HepG2 (cell line): ENCODE results near the gene KCNB1. TPM values are rescaled to one million over a fixed set of nuclear protein-coding genes. Genes with fewer than 3 reads are reported as not detected.

Experiments
- ATAC-seq: fragments of 200-7000 bp; cut with Tn5 transposase; 3 replicates; pipeline ENCODE4 v1.9.1; 2020; ENCODE audit warnings: mild to moderate bottlenecking, moderate library complexity
- BruUV-seq: library from RNA; stranded (reverse); fragments of 400-500 nt; replicated peaks from 2 replicates; lab custom pipeline; 2021; lab: Mats Ljungman, UMichigan
- CTCF ChIA-PET: fragments of 300-600 bp; formaldehyde crosslinking; extraction: SDS; loops from one replicate; lab custom pipeline; 2021; ENCODE audit warnings: low total read pairs, inconsistent platforms, low intra/inter-chr PET ratio; lab: Yijun Ruan, JAX
- POLR2A ChIA-PET: fragments of 350-600 bp; sonication (Branson Sonifier 250); formaldehyde crosslinking; loops from one replicate; lab custom pipeline; 2020; ENCODE audit warnings: antibody characterized with exemption, inconsistent platforms; lab: Yijun Ruan, JAX
- DNase-seq: peaks from one replicate; pipeline ENCODE4 v3.0.0-alpha.2; 2015; ENCODE audit warnings: low spot score
- FAIRE-seq: peaks from 3 replicates; lab custom pipeline; 2011; peaks lifted over from hg19 to GRCh38; lab: Jason Lieb, UNC
- H2AFZ ChIP-seq: one replicate; pipeline ENCODE4 v1.6.1; 2011; ENCODE audit warnings: low read length, inconsistent platforms
- H3K27ac ChIP-seq: fragments of 300-600 bp; 3 replicates; pipeline ENCODE4 v1.8.0; 2011; ENCODE audit warnings: mixed run types, mild to moderate bottlenecking, mixed read lengths, low read length, inconsistent platforms; ENCODE audit not compliant: insufficient read depth; ENCODE audit errors: extremely low read length
- H3K27me3 ChIP-seq, 2 experiments: fragments of 200-600 bp in 1 of 2; 2 replicates in 1 of 2; 3 replicates in 1 of 2; pipeline versions ENCODE4 v1.6.0 to v1.8.0; 2011; ENCODE audit warnings: low read length in 2 of 2, mild to moderate bottlenecking in 2 of 2, moderate library complexity in 2 of 2, inconsistent platforms in 1 of 2; ENCODE audit not compliant: insufficient read depth in 2 of 2, control insufficient read depth in 1 of 2
- H3K36me3 ChIP-seq, 2 experiments: fragments of 200-600 bp in 1 of 2; replicated peaks in 1 of 2; 2 replicates in 1 of 2; 3 replicates in 1 of 2; pipeline versions ENCODE4 v1.5.1 to v1.8.0; 2011; ENCODE audit warnings: low read length in 2 of 2, inconsistent platforms in 1 of 2; ENCODE audit not compliant: insufficient read depth in 2 of 2, control insufficient read depth in 1 of 2
- H3K4me1 ChIP-seq: 2 replicates; pipeline ENCODE4 v1.5.1; 2012; ENCODE audit warnings: low read length, inconsistent platforms; ENCODE audit not compliant: insufficient read depth
- H3K4me2 ChIP-seq: 2 replicates; pipeline ENCODE4 v1.6.0; 2011; ENCODE audit warnings: low read depth, low read length, inconsistent platforms
- H3K4me3 ChIP-seq, 3 experiments: fragments of 200-600 bp in 1 of 3; sonication (generic), shearing (Covaris generic) in 1 of 3; replicated peaks in 1 of 3; 2 replicates each; pipeline ENCODE4 v1.5.1; 2011 to 2016; ENCODE audit warnings: low read length in 3 of 3, inconsistent platforms in 2 of 3, low read depth in 2 of 3, mild to moderate bottlenecking in 2 of 3, control low read depth in 1 of 3, mixed read lengths in 1 of 3; ENCODE audit not compliant: insufficient read depth in 1 of 3
- H3K79me2 ChIP-seq: one replicate; pipeline ENCODE4 v1.6.1; 2011; ENCODE audit warnings: low read length, inconsistent platforms; ENCODE audit not compliant: insufficient read depth
- H3K9ac ChIP-seq: 2 replicates; pipeline ENCODE4 v1.6.0; 2011; ENCODE audit warnings: mild to moderate bottlenecking, low read depth, low read length, inconsistent platforms; ENCODE audit not compliant: insufficient read depth
- H3K9me3 ChIP-seq: 2 replicates; pipeline ENCODE4 v1.5.1; 2012; ENCODE audit warnings: mild to moderate bottlenecking, low read length
- H4K20me1 ChIP-seq: 2 replicates; pipeline ENCODE4 v1.6.0; 2011; ENCODE audit warnings: inconsistent platforms, mild to moderate bottlenecking, low read length, moderate library complexity; ENCODE audit not compliant: insufficient read depth
- DDIT3 ChIP-seq: sonication (generic); formaldehyde crosslinking; IDR thresholded peaks from 2 replicates; pipeline ENCODE4 v1.4.0; 2020; ENCODE audit warnings: mild to moderate bottlenecking, missing genetic modification reagents
- GATAD2A ChIP-seq: IDR thresholded peaks from 2 replicates; pipeline ENCODE4 v1.6.1; 2016
- IRF1 ChIP-seq: sonication (generic); formaldehyde crosslinking; IDR thresholded peaks from 2 replicates; pipeline ENCODE4 v1.4.0; 2020; ENCODE audit warnings: low read depth, mild to moderate bottlenecking, missing genetic modification reagents
- ISX ChIP-seq: sonication (generic); formaldehyde crosslinking; conservative IDR thresholded peaks from 2 replicates; pipeline ENCODE4 v1.5.0; 2020; ENCODE audit warnings: missing genetic modification reagents
- JUND ChIP-seq: sonication (generic); formaldehyde crosslinking; IDR thresholded peaks from 2 replicates; pipeline ENCODE4 v1.8.0; 2022; ENCODE audit warnings: mild to moderate bottlenecking, missing genetic modification reagents
- KAT7 ChIP-seq: IDR thresholded peaks from 2 replicates; pipeline ENCODE4 v1.6.1; 2018; ENCODE audit warnings: borderline replicate concordance, missing compliant biosample characterization
- MAFF ChIP-seq: IDR thresholded peaks from 2 replicates; pipeline ENCODE4 v1.6.1; 2011; ENCODE audit warnings: low read depth, low read length, improper control_type of control experiment
- MED8 ChIP-seq: sonication (generic); formaldehyde crosslinking; IDR thresholded peaks from 2 replicates; pipeline ENCODE4 v1.8.1; 2023; ENCODE audit warnings: mild to moderate bottlenecking, missing genetic modification reagents; ENCODE audit not compliant: insufficient replicate concordance
- NBN ChIP-seq: fragments of 450-650 bp; conservative IDR thresholded peaks from 2 replicates; pipeline ENCODE4 v1.6.1; 2017
- NFE2L1 ChIP-seq: sonication (generic); formaldehyde crosslinking; IDR thresholded peaks from 2 replicates; pipeline ENCODE4 v1.4.0; 2020; ENCODE audit warnings: missing genetic modification reagents, mild to moderate bottlenecking, borderline replicate concordance
- PTBP1 ChIP-seq: fragments of 200-400 bp; formaldehyde crosslinking; IDR thresholded peaks from 2 replicates; pipeline ENCODE4 v1.6.1; 2018; ENCODE audit warnings: low read length, low read depth; ENCODE audit not compliant: poor library complexity, severe bottlenecking
- ZKSCAN1 ChIP-seq: fragments of 150-350 bp; IDR thresholded peaks from 2 replicates; pipeline ENCODE4 v1.6.1; 2014; ENCODE audit warnings: low read length
- ZNF136 ChIP-seq: sonication (generic); formaldehyde crosslinking; IDR thresholded peaks from 2 replicates; pipeline ENCODE4 v1.8.1; 2022; ENCODE audit warnings: low read depth, mild to moderate bottlenecking, moderate library complexity, missing genetic modification reagents
- ZNF563 ChIP-seq: sonication (generic); formaldehyde crosslinking; IDR thresholded peaks from 2 replicates; pipeline ENCODE4 v1.8.0; 2022; ENCODE audit warnings: mild to moderate bottlenecking, moderate library complexity, missing genetic modification reagents
- ZNF652 ChIP-seq: IDR thresholded peaks from 2 replicates; pipeline ENCODE4 v1.6.1; 2016; ENCODE audit warnings: low read depth, borderline replicate concordance
- ZNF772 ChIP-seq: sonication (generic); formaldehyde crosslinking; IDR thresholded peaks from 2 replicates; pipeline ENCODE4 v1.5.0; 2020; ENCODE audit warnings: mild to moderate bottlenecking, missing genetic modification reagents
- ZNF790 ChIP-seq: sonication (generic); formaldehyde crosslinking; IDR thresholded peaks from 2 replicates; pipeline ENCODE4 v1.8.0; 2022; ENCODE audit warnings: missing genetic modification reagents, mild to moderate bottlenecking, borderline replicate concordance
- WGBS: methylation state at CpG from one replicate; pipeline ENCODE4 v1.1.6; 2017; ENCODE audit warnings: low lambda C conversion rate; 5-methylcytosine and 5-hydroxymethylcytosine counted together
- in situ Hi-C: cut with HindIII; loops from 2 replicates; pipeline ENCODE4 v1.10.0; 2017; ENCODE audit warnings: low pct_unique_long_range_greater_than_20kb; ENCODE audit not compliant: extremely low pct_ligation_motif_present
- intact Hi-C: fragments of 100-400 bp; cut with micrococcal nuclease; formaldehyde crosslinking; loops from one replicate; pipeline ENCODE4 v1.10.0; 2022; ENCODE audit not compliant: unreplicated experiment
- polyA plus RNA-seq, 8 experiments: library from polyadenylated mRNA; depleted of rRNA in 3 of 8; stranded (reverse) in 7 of 8; unstranded in 1 of 8; fragments of >200 nt; fragmentation: Illumina TruSeq in 4 of 8; extraction: Trizol in 4 of 8; gene quantifications; 2 replicates each; pipeline versions ENCODE4 v1.2.1 to v1.2.3, GENCODE V29; 2011 to 2016; ENCODE audit warnings: low read depth in 4 of 8, missing spikeins in 1 of 8, mixed read lengths in 1 of 8; ENCODE audit not compliant: insufficient read depth in 1 of 8
- total RNA-seq, 5 experiments: library from RNA; depleted of rRNA; stranded (reverse); fragments of >200 nt; fragmentation: Illumina TruSeq; extraction: Trizol; gene quantifications; 2 replicates each; pipeline ENCODE4 v1.2.3, GENCODE V29; 2016; ENCODE audit warnings: low read depth in 1 of 5
- TF ChIP-seq, protein P1 (sequence below): sonication (generic); formaldehyde crosslinking; IDR thresholded peaks from 2 replicates; pipeline ENCODE4 v1.4.0; 2020; ENCODE audit warnings: missing genetic modification reagents, borderline replicate concordance

KCNB1 gene
- total and polyA plus RNA-seq, 2 of the 13 experiments (the other 11 are each of a cell fraction or from before 2014, with no cell fraction given), result 0.02 TPM; not detected in 1

- Histone ChIP-seq H3K4me2 (no peak overlapping the region), H3K9ac (no peak overlapping the region), H3K4me1 (no peaks in the 10 kb centered on the region), H4K20me1 (no peaks in the 10 kb centered on the region), H3K27me3 (peaks cover 12 to 35% of the 10 kb centered on the region in 2 experiments; a peak in 3 of 5 replicates), H3K9me3 (no peaks in the 10 kb centered on the region), H3K79me2 (no peaks in the 10 kb centered on the region), H3K4me3 (no peak overlapping the region), H3K27ac (no peak overlapping the region), H3K36me3 (no peaks in the 10 kb centered on the region), H2AFZ (no peak overlapping the region)
- ChIA-PET POLR2A (no interaction called here), CTCF (no interaction called here)
- ATAC-seq, result no peak
- intact Hi-C loops, result no loop called here
- WGBS, result 29% methylated on average over 5 of the region's 5 CpGs
- in situ Hi-C loops, result no loop called here
- TF ChIP-seq IRF1 (CRISPR knock-in tag), result no peak
- no peak for TF ChIP-seq ISX (CRISPR knock-in tag)
- TF ChIP-seq ZKSCAN1, result no peak
- no peak for TF ChIP-seq MAFF
- TF ChIP-seq MED8 (CRISPR knock-in tag), result no peak
- no peak for DNase-seq
- BruUV-seq, result no TSS peak
- no peak for FAIRE-seq
Observed at GRCh38 chr20:49405696-49406095, 76.8 kb downstream of the KCNB1 start.

- Histone ChIP-seq H3K4me1 (no peaks in the 10 kb centered on the region), H3K27me3 (peaks cover 12 to 32% of the 10 kb centered on the region in 2 experiments; a peak in 3 of 5 replicates), H4K20me1 (no peaks in the 10 kb centered on the region), H3K36me3 (no peaks in the 10 kb centered on the region), H3K27ac (no peak overlapping the region), H3K9ac (no peak overlapping the region), H3K9me3 (no peaks in the 10 kb centered on the region), H3K4me2 (no peak overlapping the region), H3K79me2 (no peaks in the 10 kb centered on the region), H3K4me3 (no peak overlapping the region), H2AFZ (no peak overlapping the region)
- no peak for ATAC-seq
- CTCF ChIA-PET, result no interaction called here
- DNase-seq, result no peak
- intact Hi-C loops (no loop called here), in situ Hi-C loops (no loop called here)
- POLR2A ChIA-PET, result no interaction called here
- no TSS peak for BruUV-seq
- WGBS, result 8% methylated on average over 8 of the region's 8 CpGs
- no peak for FAIRE-seq
- TF ChIP-seq ZNF772, result no peak
- TF ChIP-seq KAT7 (CRISPR knock-in tag), result no peak
- no peak for TF ChIP-seq ZNF563 (CRISPR knock-in tag)
- TF ChIP-seq ZNF136 (CRISPR knock-in tag), result no peak
- no peak for TF ChIP-seq PTBP1
- no peak for TF ChIP-seq NBN
- TF ChIP-seq, protein P1, sequence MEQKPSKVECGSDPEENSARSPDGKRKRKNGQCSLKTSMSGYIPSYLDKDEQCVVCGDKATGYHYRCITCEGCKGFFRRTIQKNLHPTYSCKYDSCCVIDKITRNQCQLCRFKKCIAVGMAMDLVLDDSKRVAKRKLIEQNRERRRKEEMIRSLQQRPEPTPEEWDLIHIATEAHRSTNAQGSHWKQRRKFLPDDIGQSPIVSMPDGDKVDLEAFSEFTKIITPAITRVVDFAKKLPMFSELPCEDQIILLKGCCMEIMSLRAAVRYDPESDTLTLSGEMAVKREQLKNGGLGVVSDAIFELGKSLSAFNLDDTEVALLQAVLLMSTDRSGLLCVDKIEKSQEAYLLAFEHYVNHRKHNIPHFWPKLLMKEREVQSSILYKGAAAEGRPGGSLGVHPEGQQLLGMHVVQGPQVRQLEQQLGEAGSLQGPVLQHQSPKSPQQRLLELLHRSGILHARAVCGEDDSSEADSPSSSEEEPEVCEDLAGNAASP, result no peak
- no peak for TF ChIP-seq NFE2L1 (CRISPR knock-in tag)
- TF ChIP-seq DDIT3 (CRISPR knock-in tag), result no peak
- no peak for TF ChIP-seq GATAD2A
- no peak for TF ChIP-seq JUND (CRISPR knock-in tag)
- TF ChIP-seq ZNF790 (CRISPR knock-in tag), result no peak
- TF ChIP-seq ZNF652 (CRISPR knock-in tag), result no peak
Observed at GRCh38 chr20:49405062-49405683, 77.3 kb downstream of the KCNB1 start.
